RWPE1 (cell line): ENCODE results near the gene MST1.

Experiments used
- CTCF ChIA-PET: fragments of 350-600 bp; sonication (Branson Sonifier 250); formaldehyde crosslinking; extraction: SDS; loops from one replicate; lab custom pipeline; 2021; lab: Yijun Ruan, JAX
- POLR2A ChIA-PET: fragments of 400-600 bp; formaldehyde crosslinking; extraction: SDS; loops from one replicate; lab custom pipeline; 2020; ENCODE audit warnings: antibody characterized with exemption; ENCODE audit not compliant: low non-redundant PET; lab: Yijun Ruan, JAX
- DNase-seq: peaks from one replicate; pipeline ENCODE4 v3.0.0; 2012; ENCODE audit warnings: low spot score
- H3K27ac ChIP-seq: fragments of 450-650 bp; 2 replicates; pipeline ENCODE4 v1.5.1; 2017
- CTCF ChIP-seq: fragments of 450-650 bp; conservative IDR thresholded peaks from 2 replicates; pipeline ENCODE4 v1.5.1; 2017; ENCODE audit warnings: low read depth, mild to moderate bottlenecking

The MST1 gene

GRCh38 chr3:49644684-49645083 is 44.6 kb downstream of the MST1 start:
- CTCF ChIA-PET, result no interaction called here
- no peak for DNase-seq
- no peak for TF ChIP-seq CTCF
- H3K27ac ChIP-seq, result no peak overlapping the region
- POLR2A ChIA-PET, result no interaction called here

- H3K27ac ChIP-seq, result no peak overlapping the region
- ChIA-PET POLR2A (no interaction called here), CTCF (no interaction called here)
- DNase-seq, result no peak
- no peak for TF ChIP-seq CTCF
Measured at GRCh38 chr3:49642708-49643145, 46.5 kb downstream of the MST1 start.

GRCh38 chr3:49641921-49642707 is 47.2 kb downstream of the MST1 start:
- ChIA-PET POLR2A (no interaction called here), CTCF (no interaction called here)
- DNase-seq, result no peak
- no peak for TF ChIP-seq CTCF
- H3K27ac ChIP-seq, result peak overlapping the region; percentile 27

- ChIA-PET POLR2A (no interaction called here), CTCF (interaction anchor here (0.6 kb wide), 1 partner anchor 215 kb away, joined by 3 read pairs; no protein-coding TSS in a partner anchor)
- no peak for TF ChIP-seq CTCF
- no peak for DNase-seq
- no peak overlapping the region for H3K27ac ChIP-seq
Measured at GRCh38 chr3:49641292-49641691, 48.0 kb downstream of the MST1 start.

- no peak for TF ChIP-seq CTCF
- ChIA-PET POLR2A (no interaction called here), CTCF (no interaction called here)
- DNase-seq, result no peak
- peak overlapping the region; percentile 97 for H3K27ac ChIP-seq
Measured at GRCh38 chr3:49639551-49639950, 49.7 kb downstream of the MST1 start.

- DNase-seq, result peak; percentile 67
- H3K27ac ChIP-seq, result peak overlapping the region; percentile 97
- no peak for TF ChIP-seq CTCF
- POLR2A ChIA-PET, result no interaction called here
- CTCF ChIA-PET, result interaction anchor here (0.6 kb wide), 1 partner anchor 53 kb away, joined by 3 read pairs; no protein-coding TSS in a partner anchor
Measured at GRCh38 chr3:49638445-49638844, 50.8 kb downstream of the MST1 start.
